HFFc6 (cell line): Measurements from ENCODE around the gene OSBPL5. TPM values are rescaled to one million over a fixed set of nuclear protein-coding genes. Genes with fewer than 3 reads are reported as not detected.

ENCODE experiments used
- DNase-seq: peaks from one replicate; pipeline ENCODE4 v3.0.0-alpha.2; 2018
- H3K27ac Mint-ChIP-seq: 2 replicates; pipeline ENCODE4 v1.8.0; 2020; ENCODE audit warnings: mild to moderate bottlenecking, mixed read lengths
- H3K27me3 Mint-ChIP-seq: 2 replicates; pipeline ENCODE4 v1.8.0; 2021; ENCODE audit warnings: mild to moderate bottlenecking, moderate library complexity, mixed read lengths; ENCODE audit not compliant: insufficient read depth
- H3K36me3 Mint-ChIP-seq: 2 replicates; pipeline ENCODE4 v1.8.0; 2021; ENCODE audit warnings: low read depth, mixed read lengths
- H3K4me1 Mint-ChIP-seq: 2 replicates; pipeline ENCODE4 v1.8.0; 2020; ENCODE audit warnings: low read depth, mixed read lengths
- H3K4me3 Mint-ChIP-seq: 2 replicates; pipeline ENCODE4 v1.8.0; 2020; ENCODE audit warnings: mild to moderate bottlenecking, moderate library complexity, mixed read lengths
- H3K9me3 Mint-ChIP-seq: 2 replicates; pipeline ENCODE4 v1.8.0; 2020; ENCODE audit warnings: mild to moderate bottlenecking, mixed read lengths
- total RNA-seq, 6 experiments: library from RNA; stranded (reverse); fragmentation: NEBNext Ultra II Directional; extraction: Animal tissue kit (Norgen Biotek cat#: 25700); gene quantifications; 2 replicates in 1 of 6; 3 replicates in 5 of 6; pipeline ENCODE4 v1.2.3, GENCODE V29; 2021
- TF ChIP-seq, protein P1 (sequence below): fragments of 200-600 bp; sonication (generic); IDR thresholded peaks from 2 replicates; pipeline ENCODE4 v1.5.0; 2021; ENCODE audit warnings: antibody characterized with exemption, mild to moderate bottlenecking

The OSBPL5 gene
- total RNA-seq, 6 experiments from 2014 or later, result 32.6 to 42.6 (median 36.7) TPM

GRCh38 chr11:3122775-3123201 is 42.3 kb downstream of the OSBPL5 start:
- H3K4me1 Mint-ChIP-seq, result peaks cover 22% of the 10 kb centered on the region
- no peaks in the 10 kb centered on the region; the same call in 1 of the 2 replicates for H3K27me3 Mint-ChIP-seq
- no peaks in the 10 kb centered on the region for H3K9me3 Mint-ChIP-seq
- TF ChIP-seq, protein P1, sequence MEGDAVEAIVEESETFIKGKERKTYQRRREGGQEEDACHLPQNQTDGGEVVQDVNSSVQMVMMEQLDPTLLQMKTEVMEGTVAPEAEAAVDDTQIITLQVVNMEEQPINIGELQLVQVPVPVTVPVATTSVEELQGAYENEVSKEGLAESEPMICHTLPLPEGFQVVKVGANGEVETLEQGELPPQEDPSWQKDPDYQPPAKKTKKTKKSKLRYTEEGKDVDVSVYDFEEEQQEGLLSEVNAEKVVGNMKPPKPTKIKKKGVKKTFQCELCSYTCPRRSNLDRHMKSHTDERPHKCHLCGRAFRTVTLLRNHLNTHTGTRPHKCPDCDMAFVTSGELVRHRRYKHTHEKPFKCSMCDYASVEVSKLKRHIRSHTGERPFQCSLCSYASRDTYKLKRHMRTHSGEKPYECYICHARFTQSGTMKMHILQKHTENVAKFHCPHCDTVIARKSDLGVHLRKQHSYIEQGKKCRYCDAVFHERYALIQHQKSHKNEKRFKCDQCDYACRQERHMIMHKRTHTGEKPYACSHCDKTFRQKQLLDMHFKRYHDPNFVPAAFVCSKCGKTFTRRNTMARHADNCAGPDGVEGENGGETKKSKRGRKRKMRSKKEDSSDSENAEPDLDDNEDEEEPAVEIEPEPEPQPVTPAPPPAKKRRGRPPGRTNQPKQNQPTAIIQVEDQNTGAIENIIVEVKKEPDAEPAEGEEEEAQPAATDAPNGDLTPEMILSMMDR, result no peak
- H3K36me3 Mint-ChIP-seq, result peaks cover 13% of the 10 kb centered on the region
- no peak for DNase-seq
- H3K27ac Mint-ChIP-seq, result no peak overlapping the region
- H3K4me3 Mint-ChIP-seq, result no peak overlapping the region

DNA sequence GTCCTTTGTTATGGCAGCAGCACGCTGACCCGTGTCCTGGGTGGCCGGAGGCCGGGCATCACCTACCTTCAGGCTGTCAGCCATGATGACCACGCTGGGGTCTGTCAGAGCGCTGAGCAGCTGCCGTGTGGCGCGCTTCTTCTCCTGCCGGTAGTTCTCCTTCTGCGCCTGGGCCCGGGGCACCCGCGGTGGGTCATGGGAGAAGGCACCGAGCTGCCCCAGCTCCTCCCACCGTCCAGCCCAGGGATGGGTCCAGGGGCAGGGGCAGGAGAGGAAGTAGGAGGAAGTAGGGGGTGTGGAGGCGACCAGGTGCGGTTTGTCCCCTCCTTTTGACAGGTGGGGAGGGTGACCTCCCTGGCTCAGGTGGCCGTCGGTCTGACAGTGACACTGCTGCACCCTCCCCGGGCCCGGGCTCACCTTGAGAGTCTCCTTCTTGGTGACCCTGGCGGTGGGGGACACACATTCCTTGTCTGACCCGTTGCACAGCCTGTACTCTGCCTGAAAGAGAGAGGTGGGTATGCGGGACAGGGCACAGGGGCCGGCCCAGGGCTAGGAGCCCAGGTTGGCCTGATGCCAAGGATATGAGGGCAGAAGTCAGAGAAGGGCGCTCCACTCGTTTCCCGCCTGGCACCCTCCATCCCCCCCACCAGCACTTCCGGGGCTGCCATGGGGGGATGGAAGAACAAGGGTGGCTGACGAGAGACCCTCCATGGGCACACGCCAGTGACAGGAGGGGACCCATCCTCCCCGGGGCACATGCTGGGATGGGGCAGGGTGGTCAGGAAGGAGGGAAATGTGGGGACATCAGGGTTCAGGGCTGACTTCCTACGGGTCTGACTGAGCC is 43.0 kb downstream of the OSBPL5 start:
- TF ChIP-seq, protein P1, result no peak
- Mint-ChIP-seq H3K4me3 (no peak overlapping the region), H3K36me3 (peaks cover 19% of the 10 kb centered on the region), H3K27me3 (no peaks in the 10 kb centered on the region; the same call in 1 of the 2 replicates), H3K4me1 (peaks cover 22% of the 10 kb centered on the region), H3K9me3 (no peaks in the 10 kb centered on the region; the same call in 1 of the 2 replicates), H3K27ac (no peak overlapping the region)
- no peak for DNase-seq

GRCh38 chr11:3121416-3121815 is 43.7 kb downstream of the OSBPL5 start:
- Mint-ChIP-seq H3K27ac (no peak overlapping the region), H3K36me3 (peaks cover 24% of the 10 kb centered on the region), H3K4me1 (peaks cover 22% of the 10 kb centered on the region), H3K27me3 (no peaks in the 10 kb centered on the region; the same call in 1 of the 2 replicates), H3K9me3 (peaks cover 1% of the 10 kb centered on the region), H3K4me3 (no peak overlapping the region)
- no peak for DNase-seq
- TF ChIP-seq, protein P1, result no peak

DNA sequence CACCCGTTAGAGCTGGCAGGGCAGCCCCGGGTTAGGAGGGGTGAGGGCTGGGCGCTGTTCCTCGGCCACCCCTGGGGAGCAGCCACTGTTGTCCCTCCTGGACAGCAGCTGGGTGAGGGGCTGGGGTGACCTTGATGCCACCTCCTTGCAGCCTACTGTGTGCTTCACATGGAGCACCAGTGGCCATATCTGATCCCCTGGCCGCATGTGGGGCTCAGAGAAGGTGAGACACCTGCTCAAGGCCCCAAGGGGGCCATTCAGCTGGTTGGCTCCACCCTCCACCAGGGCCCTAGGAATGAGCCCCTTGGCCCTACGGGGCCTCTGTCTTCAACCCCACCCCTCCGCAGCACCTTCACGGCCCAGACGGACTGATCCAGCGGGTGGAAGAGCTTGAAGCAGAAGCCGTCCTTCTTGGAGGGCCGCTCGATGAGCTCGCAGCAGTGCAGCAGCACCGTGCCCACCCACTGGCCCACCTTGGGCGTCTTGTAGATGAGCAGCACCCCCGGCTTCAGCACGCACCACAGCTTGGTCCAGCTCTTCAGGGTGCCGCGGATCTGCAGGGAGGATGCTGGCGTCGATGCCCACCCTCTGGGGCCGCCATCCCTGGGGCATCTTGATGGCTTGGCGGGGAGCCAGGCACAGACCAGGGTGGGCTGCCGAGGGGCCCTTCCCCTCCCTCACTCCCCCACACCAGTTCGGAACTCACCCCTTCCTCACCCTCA is 44.9 kb downstream of the OSBPL5 start:
- H3K27ac Mint-ChIP-seq, result no peak overlapping the region
- H3K27me3 Mint-ChIP-seq, result no peaks in the 10 kb centered on the region; the same call in 1 of the 2 replicates
- no peak overlapping the region for H3K4me3 Mint-ChIP-seq
- H3K4me1 Mint-ChIP-seq, result peaks cover 22% of the 10 kb centered on the region
- no peak for DNase-seq
- TF ChIP-seq, protein P1, result no peak
- H3K9me3 Mint-ChIP-seq, result peaks cover 8% of the 10 kb centered on the region
- H3K36me3 Mint-ChIP-seq, result peaks cover 33% of the 10 kb centered on the region

GRCh38 chr11:3119141-3119821 is 45.8 kb downstream of the OSBPL5 start:
- peaks cover 40% of the 10 kb centered on the region for H3K36me3 Mint-ChIP-seq

More at GRCh38 chr11:3119141-3119821, 45.8 kb downstream of the OSBPL5 start:
- no peak for DNase-seq
- Mint-ChIP-seq H3K4me3 (no peak overlapping the region), H3K27ac (no peak overlapping the region), H3K27me3 (no peaks in the 10 kb centered on the region; the same call in 1 of the 2 replicates), H3K4me1 (peaks cover 12% of the 10 kb centered on the region), H3K9me3 (peaks cover 17% of the 10 kb centered on the region)
- TF ChIP-seq, protein P1, result no peak
